ENCODE measurements around the gene ATP2A2. TPM values are rescaled to one million over a fixed set of nuclear protein-coding genes. Genes with fewer than 3 reads are reported as not detected.

The ATP2A2 gene
- total RNA-seq, 2 donors from 2014 or later: 1,597 to 3,086 TPM

- Histone ChIP-seq H3K27ac (peak overlapping the region in 1 of 2 donors; percentile 13), H3K9me3 (no peaks in the 10 kb centered on the region), H3K4me1 (peaks cover 0 to 17% of the 10 kb centered on the region in 2 donors), H3K4me3 (no peak overlapping the region), H3K27me3 (no peaks in the 10 kb centered on the region), H3K36me3 (peaks cover 100% of the 10 kb centered on the region)
- DNase-seq (ENCODE audit: low spot score): no peak
- no peak for TF ChIP-seq CTCF (IDR thresholded peaks at IDR 0.05)
Observed at GRCh38 chr12:110340706-110341105, 59.7 kb downstream of the ATP2A2 start.

GRCh38 chr12:110342157-110342556, 61.1 kb downstream of the ATP2A2 start:
- Histone ChIP-seq H3K27ac (no peak overlapping the region), H3K9me3 (no peaks in the 10 kb centered on the region), H3K4me3 (no peak overlapping the region), H3K36me3 (peaks cover 100% of the 10 kb centered on the region), H3K27me3 (no peaks in the 10 kb centered on the region), H3K4me1 (peaks cover 0 to 4% of the 10 kb centered on the region in 2 donors)
- DNase-seq (ENCODE audit: low spot score): no peak
- TF ChIP-seq CTCF (IDR thresholded peaks at IDR 0.05): no peak

GRCh38 chr12:110343114-110343513, 62.1 kb downstream of the ATP2A2 start:
- Histone ChIP-seq H3K36me3 (peaks cover 100% of the 10 kb centered on the region), H3K4me3 (no peak overlapping the region), H3K27ac (no peak overlapping the region), H3K4me1 (no peaks in the 10 kb centered on the region), H3K9me3 (no peaks in the 10 kb centered on the region), H3K27me3 (no peaks in the 10 kb centered on the region)
- no peak for TF ChIP-seq CTCF (IDR thresholded peaks at IDR 0.05)
- DNase-seq (ENCODE audit: low spot score): no peak

GRCh38 chr12:110343736-110344555, 62.9 kb downstream of the ATP2A2 start:
- peaks cover 100% of the 10 kb centered on the region for H3K36me3 ChIP-seq
- no peak for TF ChIP-seq CTCF (IDR thresholded peaks at IDR 0.05)
- H3K27me3 ChIP-seq: no peaks in the 10 kb centered on the region
- no peak for DNase-seq (ENCODE audit: low spot score)
- H3K4me1 ChIP-seq: peaks cover 0 to 2% of the 10 kb centered on the region in 2 donors
- no peak overlapping the region for H3K4me3 ChIP-seq
- H3K27ac ChIP-seq: no peak overlapping the region
- no peaks in the 10 kb centered on the region for H3K9me3 ChIP-seq

- no peaks in the 10 kb centered on the region for H3K9me3 ChIP-seq
- no peak for TF ChIP-seq CTCF (IDR thresholded peaks at IDR 0.05)
Observed at GRCh38 chr12:110344657-110345056, 63.6 kb downstream of the ATP2A2 start.

More at GRCh38 chr12:110344657-110345056, 63.6 kb downstream of the ATP2A2 start:
- Histone ChIP-seq H3K4me3 (no peak overlapping the region), H3K27ac (peak overlapping the region in 1 of 2 donors; percentile 1), H3K4me1 (peaks cover 0 to 8% of the 10 kb centered on the region in 2 donors), H3K27me3 (no peaks in the 10 kb centered on the region), H3K36me3 (peaks cover 100% of the 10 kb centered on the region)
- DNase-seq (ENCODE audit: low spot score): peak; percentile 38
